ENCODE measurements around the gene KCNQ1. TPM values are rescaled to one million over a fixed set of nuclear protein-coding genes. Genes with fewer than 3 reads are reported as not detected.

KCNQ1 gene
- total RNA-seq, 1 experiment from 2014 or later, result 2.3 TPM

DNA sequence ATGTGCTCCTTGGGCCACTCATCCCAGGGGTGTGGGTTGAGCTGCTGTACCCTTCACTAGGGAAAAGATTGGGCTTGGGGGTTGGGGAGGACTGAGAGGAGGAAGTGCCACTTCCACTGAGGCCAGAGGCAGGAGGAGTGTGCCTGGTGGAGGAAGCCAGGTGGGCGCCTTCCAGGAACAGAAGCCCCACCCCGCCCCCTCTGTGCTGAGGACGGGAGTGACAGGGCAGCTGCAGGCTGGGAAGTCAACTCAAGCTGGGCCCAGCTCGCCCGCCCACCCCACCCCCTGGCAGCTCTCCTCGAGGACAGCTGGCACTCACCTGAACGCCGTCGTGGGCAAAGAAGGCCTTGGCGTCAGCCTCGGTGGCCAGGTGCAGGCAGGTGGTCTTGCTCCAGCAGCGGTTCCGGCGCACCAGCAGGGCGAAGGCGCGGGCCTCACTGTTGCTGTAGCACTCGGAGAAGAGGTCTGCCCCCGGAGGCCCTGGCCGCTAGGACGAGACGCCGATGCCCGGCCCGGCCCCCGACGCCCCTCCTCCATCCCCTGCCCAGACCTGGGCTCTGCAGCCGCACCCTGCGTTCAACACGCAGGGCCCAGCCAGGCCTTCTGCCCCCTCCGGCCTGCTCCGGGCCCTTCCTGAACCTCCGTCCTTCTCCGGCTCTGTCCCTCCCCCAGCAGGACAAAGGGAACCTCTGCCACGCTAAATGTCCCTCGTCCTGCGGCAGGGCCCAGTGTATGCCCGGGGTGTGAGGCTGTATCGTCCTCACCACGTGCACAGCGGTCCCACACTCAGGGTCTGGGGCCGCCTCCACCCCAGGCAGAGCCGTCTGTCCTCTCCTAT lies 30.8 kb upstream of the KCNQ1 start:
- no peak overlapping the region for H2AFZ ChIP-seq (ENCODE audit: low read length)
- H3K27me3 ChIP-seq (ENCODE audit: insufficient read depth, low read length), result no peaks in the 10 kb centered on the region
- H4K8ac ChIP-seq (replicated peaks; ENCODE audit: insufficient read length, low read depth, low read length), result no peak overlapping the region
- no peak overlapping the region for H3K4ac ChIP-seq (ENCODE audit: low read depth, low read length)
- no CpG with 5 or more reads among the region's 43 CpGs for WGBS (ENCODE audit: extremely low coverage, insufficient read length, low lambda C conversion rate)
- H3K18ac ChIP-seq (ENCODE audit: insufficient read length, low read depth, low read length), result no peak overlapping the region
- H3K27ac ChIP-seq (ENCODE audit: insufficient read length, low read depth, low read length), result no peak overlapping the region
- no peak overlapping the region for H3K9ac ChIP-seq (ENCODE audit: extremely low read depth, insufficient read length, low read length)
- no peak overlapping the region for H2BK20ac ChIP-seq (ENCODE audit: low read depth, low read length, poor library complexity, severe bottlenecking)
- Mint-ChIP-seq H3K9me3 (no peaks in the 10 kb centered on the region), H3K27ac (no peak overlapping the region; a peak in 1 of 7 replicates), H3K4me3 (no peak overlapping the region), H3K36me3 (ENCODE audit: insufficient read depth in 1 of 3, low read depth in 3 of 3) (no peaks in the 10 kb centered on the region), H3K27me3 (ENCODE audit: low read depth) (peaks cover 5% of the 10 kb centered on the region), H3K4me1 (no peaks in the 10 kb centered on the region)
- no peak overlapping the region for H2BK5ac ChIP-seq (ENCODE audit: insufficient read length, low read length)
- H3K14ac ChIP-seq (ENCODE audit: insufficient read depth, low read length), result no peak overlapping the region
- H3T11ph ChIP-seq (ENCODE audit: low read length), result no peak overlapping the region
- no peak overlapping the region for H3K4me2 ChIP-seq (ENCODE audit: insufficient read depth, insufficient read length, low read length)
- H4K5ac ChIP-seq (ENCODE audit: insufficient read length, low read depth, low read length), result no peak overlapping the region
- H2BK15ac ChIP-seq (ENCODE audit: low read depth, low read length), result no peak overlapping the region
- H3K56ac ChIP-seq (ENCODE audit: insufficient read length, low read depth, low read length), result no peak overlapping the region
- no peak overlapping the region for H3K23ac ChIP-seq (ENCODE audit: insufficient read length, low read depth, low read length)
- H2BK120ac ChIP-seq (ENCODE audit: low read depth, low read length, poor library complexity, severe bottlenecking), result no peak overlapping the region
- DNase-seq, result peak; percentile 39
- no peaks in the 10 kb centered on the region for H3K79me1 ChIP-seq (ENCODE audit: insufficient read depth, low read depth, low read length, poor library complexity, severe bottlenecking)
- no peak overlapping the region for H2BK12ac ChIP-seq (ENCODE audit: insufficient read length, low read depth, low read length)
- H3K23me2 ChIP-seq (ENCODE audit: insufficient read length, low read depth, low read length, poor library complexity, severe bottlenecking), result no peaks in the 10 kb centered on the region
- no peak overlapping the region for H2AK5ac ChIP-seq (ENCODE audit: insufficient read length, low read length)
- TF ChIP-seq CTCF (conservative IDR thresholded peaks at IDR 0.05), result no peak
- no peaks in the 10 kb centered on the region for H3K79me2 ChIP-seq (ENCODE audit: insufficient read depth, low read length)
- no peaks in the 10 kb centered on the region for H3K4me1 ChIP-seq (ENCODE audit: insufficient read depth, low read length)
- no peaks in the 10 kb centered on the region for H4K20me1 ChIP-seq (ENCODE audit: control insufficient read depth, insufficient read depth, insufficient read length)
- no peak overlapping the region for H4K91ac ChIP-seq (ENCODE audit: insufficient read length, low read depth, low read length)
- H3K9me3 ChIP-seq (ENCODE audit: control insufficient read depth, low read depth, low read length), result no peaks in the 10 kb centered on the region

Measured in H9 (cell line).